NCI-H187 (cell line): ENCODE data around the gene ZNF660.

ENCODE experiments used
- DNase-seq, 2 experiments: peaks; one replicate each; lab custom pipeline; 2025; lab: John Stamatoyannopoulos, UW

ZNF660 gene

GRCh38 chr3:44632193-44632592 lies 47.4 kb downstream of the ZNF660 start:
- DNase-seq: no peak

- no peak for DNase-seq
These were observed 57.6 kb downstream of the ZNF660 start for GRCh38 chr3:44642337-44642736.

GRCh38 chr3:44643024-44643423 lies 58.3 kb downstream of the ZNF660 start:
- no peak for DNase-seq

- no peak for DNase-seq
These were observed 63.0 kb downstream of the ZNF660 start for GRCh38 chr3:44647771-44648170.

- peak in 1 of 2 experiments; percentile 60 for DNase-seq
These were observed 63.9 kb downstream of the ZNF660 start, which contains the start of gene ZNF35 for GRCh38 chr3:44648564-44649229. Gene ZNF35 (plus strand): TSS chr3:44648732. CDS start chr3:44651068, 2,336 bp downstream.
